SK-N-MC (cell line): Measurements from ENCODE around the gene USH1G.

Experiments
- EZH2 ChIP-seq: fragments of 200-600 bp; sonication (generic); IDR thresholded peaks from one replicate; pipeline ENCODE4 v1.6.1; 2017; ENCODE audit warnings: antibody characterized with exemption
- POLR2AphosphoS5 ChIP-seq: IDR thresholded peaks from 2 replicates; pipeline ENCODE4 v1.6.1; 2012; ENCODE audit warnings: mild to moderate bottlenecking, low read depth, low read length, borderline replicate concordance

GRCh38 chr17:74935585-74936469 is 12.8 kb upstream of the USH1G start, which contains the start of gene OTOP3:
- TF ChIP-seq POLR2AphosphoS5: no peak
- peak; percentile 41 for TF ChIP-seq EZH2
